NCI-H345 treated with DMSO at 0.1 percent for 48 hours (cell line): ENCODE data around the gene OR52H1.

ENCODE experiments used
- DNase-seq: peaks from one replicate; lab custom pipeline; 2025; ENCODE audit not compliant: unreplicated experiment; lab: John Stamatoyannopoulos, UW

The OR52H1 gene

GRCh38 chr11:5534046-5534445, 14.3 kb downstream of the OR52H1 start:
- DNase-seq: no peak

GRCh38 chr11:5531053-5531831, 17.1 kb downstream of the OR52H1 start:
- DNase-seq: no peak

GRCh38 chr11:5528495-5528894, 19.8 kb downstream of the OR52H1 start:
- DNase-seq: no peak

- no peak for DNase-seq
Measured at GRCh38 chr11:5527716-5528115, 20.6 kb downstream of the OR52H1 start.

GRCh38 chr11:5524756-5525155, 23.6 kb downstream of the OR52H1 start:
- DNase-seq: peak; percentile 90

GRCh38 chr11:5522308-5522707, 26.0 kb downstream of the OR52H1 start:
- no peak for DNase-seq

- DNase-seq: no peak
Measured at GRCh38 chr11:5521540-5521939, 26.8 kb downstream of the OR52H1 start.

- DNase-seq: no peak
Measured at GRCh38 chr11:5516599-5516998, 31.7 kb downstream of the OR52H1 start, which contains the start of gene UBQLNL. UBQLNL (minus strand) TSS chr11:5516699; CDS start chr11:5516441, 258 bp downstream.

GRCh38 chr11:5514841-5515240, 33.5 kb downstream of the OR52H1 start:
- DNase-seq: no peak

- DNase-seq: no peak
Measured at GRCh38 chr11:5509803-5510202, 38.5 kb downstream of the OR52H1 start, which contains the start of gene UBQLN3. UBQLN3 (minus strand) TSS chr11:5509957; CDS start chr11:5509558, 399 bp downstream.

- no peak for DNase-seq
Measured at GRCh38 chr11:5508605-5509004, 39.7 kb downstream of the OR52H1 start.

GRCh38 chr11:5507933-5508305, 40.4 kb downstream of the OR52H1 start:
- no peak for DNase-seq

- no peak for DNase-seq
Measured at GRCh38 chr11:5507177-5507932, 41.0 kb downstream of the OR52H1 start.

GRCh38 chr11:5505363-5506048, 42.8 kb downstream of the OR52H1 start:
- DNase-seq: no peak

- DNase-seq: no peak
Measured at GRCh38 chr11:5504403-5504921, 43.9 kb downstream of the OR52H1 start.

GRCh38 chr11:5500393-5500801, 47.9 kb downstream of the OR52H1 start:
- no peak for DNase-seq

- no peak for DNase-seq
Measured at GRCh38 chr11:5499671-5500070, 48.7 kb downstream of the OR52H1 start.
